SK-N-SH (cell line): ENCODE measurements around the gene DCLK3.

ENCODE experiments used
- EP300 ChIP-seq, 2 experiments: IDR thresholded peaks; 2 replicates each; pipeline versions ENCODE4 v1.4.0 to v1.6.1; 2012; ENCODE audit warnings: borderline replicate concordance in 1 of 2, low read depth in 1 of 2, low read length in 1 of 2
- FOXJ3 ChIP-seq: sonication (generic); formaldehyde crosslinking; IDR thresholded peaks from 2 replicates; pipeline ENCODE4 v1.5.1; 2020; ENCODE audit warnings: mild to moderate bottlenecking, missing genetic modification reagents
- MXI1 ChIP-seq: IDR thresholded peaks from 2 replicates; pipeline ENCODE4 v1.6.1; 2012; ENCODE audit warnings: mild to moderate bottlenecking, low read depth, low read length, improper control_type of control experiment
- POLR2AphosphoS5 ChIP-seq: IDR thresholded peaks from 2 replicates; pipeline ENCODE4 v1.6.1; 2012; ENCODE audit warnings: low read depth, low read length
- RAD21 ChIP-seq: IDR thresholded peaks from 2 replicates; pipeline ENCODE4 v1.6.1; 2012; ENCODE audit warnings: mild to moderate bottlenecking, low read length
- RXRA ChIP-seq: IDR thresholded peaks from 2 replicates; pipeline ENCODE4 v1.4.0; 2012; ENCODE audit warnings: low read depth, mild to moderate bottlenecking, borderline replicate concordance
- SIN3A ChIP-seq: IDR thresholded peaks from 2 replicates; pipeline ENCODE4 v1.6.1; 2012; ENCODE audit warnings: low read depth, mild to moderate bottlenecking, low read length, moderate library complexity, borderline replicate concordance
- TAF1 ChIP-seq: IDR thresholded peaks from 2 replicates; pipeline ENCODE4 v1.6.1; 2012; ENCODE audit warnings: low read depth, mild to moderate bottlenecking, low read length, moderate library complexity, borderline replicate concordance
- YY1 ChIP-seq: IDR thresholded peaks from 2 replicates; pipeline ENCODE4 v1.4.0; 2012; ENCODE audit warnings: low read depth, mild to moderate bottlenecking
- TF ChIP-seq, protein P1 (sequence below): fragments of 200-600 bp; sonication (generic); IDR thresholded peaks from 2 replicates; pipeline ENCODE4 v1.6.1; 2017; ENCODE audit warnings: antibody characterized with exemption, mild to moderate bottlenecking, moderate library complexity
- TF ChIP-seq, protein P2 (sequence below): IDR thresholded peaks from 2 replicates; pipeline ENCODE4 v1.6.1; 2012; ENCODE audit warnings: mild to moderate bottlenecking, low read depth, low read length, moderate library complexity
- TF ChIP-seq, protein P3 (sequence below): IDR thresholded peaks from 2 replicates; pipeline ENCODE4 v1.4.0; 2012; ENCODE audit warnings: low read depth
- TF ChIP-seq, protein P4 (sequence below): fragments of 150-350 bp; IDR thresholded peaks from 2 replicates; pipeline ENCODE4 v1.6.1; 2017; ENCODE audit warnings: antibody characterized with exemption, low read length, low read depth, borderline replicate concordance

DNA sequence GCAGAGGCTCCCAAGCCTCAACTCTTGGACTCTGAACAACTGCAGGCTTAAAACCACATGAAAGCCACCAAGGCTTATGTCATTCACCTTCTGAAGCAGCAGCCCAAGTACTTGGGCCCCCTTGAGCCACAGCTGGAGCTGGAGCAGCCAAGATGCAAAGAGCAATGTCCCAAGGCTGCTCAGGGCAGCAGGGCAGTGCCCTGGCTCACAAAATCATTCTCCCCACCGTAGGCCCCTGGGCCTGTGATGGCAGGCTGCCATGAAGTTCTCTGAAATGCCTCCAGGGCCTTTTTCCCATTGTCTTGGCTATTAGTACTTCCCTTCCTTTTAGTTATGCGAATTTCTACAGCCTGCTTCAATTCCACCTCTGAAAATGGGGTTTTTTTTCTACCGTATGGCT is 83.4 kb downstream of the DCLK3 start:
- TF ChIP-seq RAD21 = no peak
- TF ChIP-seq, protein P1, sequence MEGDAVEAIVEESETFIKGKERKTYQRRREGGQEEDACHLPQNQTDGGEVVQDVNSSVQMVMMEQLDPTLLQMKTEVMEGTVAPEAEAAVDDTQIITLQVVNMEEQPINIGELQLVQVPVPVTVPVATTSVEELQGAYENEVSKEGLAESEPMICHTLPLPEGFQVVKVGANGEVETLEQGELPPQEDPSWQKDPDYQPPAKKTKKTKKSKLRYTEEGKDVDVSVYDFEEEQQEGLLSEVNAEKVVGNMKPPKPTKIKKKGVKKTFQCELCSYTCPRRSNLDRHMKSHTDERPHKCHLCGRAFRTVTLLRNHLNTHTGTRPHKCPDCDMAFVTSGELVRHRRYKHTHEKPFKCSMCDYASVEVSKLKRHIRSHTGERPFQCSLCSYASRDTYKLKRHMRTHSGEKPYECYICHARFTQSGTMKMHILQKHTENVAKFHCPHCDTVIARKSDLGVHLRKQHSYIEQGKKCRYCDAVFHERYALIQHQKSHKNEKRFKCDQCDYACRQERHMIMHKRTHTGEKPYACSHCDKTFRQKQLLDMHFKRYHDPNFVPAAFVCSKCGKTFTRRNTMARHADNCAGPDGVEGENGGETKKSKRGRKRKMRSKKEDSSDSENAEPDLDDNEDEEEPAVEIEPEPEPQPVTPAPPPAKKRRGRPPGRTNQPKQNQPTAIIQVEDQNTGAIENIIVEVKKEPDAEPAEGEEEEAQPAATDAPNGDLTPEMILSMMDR = no peak
- no peak for TF ChIP-seq SIN3A
- TF ChIP-seq EP300 (IDR thresholded peaks at IDR 0.05; ENCODE audit: borderline replicate concordance in 1 of 2, low read depth in 1 of 2, low read length in 1 of 2) = no peak
- TF ChIP-seq, protein P2, sequence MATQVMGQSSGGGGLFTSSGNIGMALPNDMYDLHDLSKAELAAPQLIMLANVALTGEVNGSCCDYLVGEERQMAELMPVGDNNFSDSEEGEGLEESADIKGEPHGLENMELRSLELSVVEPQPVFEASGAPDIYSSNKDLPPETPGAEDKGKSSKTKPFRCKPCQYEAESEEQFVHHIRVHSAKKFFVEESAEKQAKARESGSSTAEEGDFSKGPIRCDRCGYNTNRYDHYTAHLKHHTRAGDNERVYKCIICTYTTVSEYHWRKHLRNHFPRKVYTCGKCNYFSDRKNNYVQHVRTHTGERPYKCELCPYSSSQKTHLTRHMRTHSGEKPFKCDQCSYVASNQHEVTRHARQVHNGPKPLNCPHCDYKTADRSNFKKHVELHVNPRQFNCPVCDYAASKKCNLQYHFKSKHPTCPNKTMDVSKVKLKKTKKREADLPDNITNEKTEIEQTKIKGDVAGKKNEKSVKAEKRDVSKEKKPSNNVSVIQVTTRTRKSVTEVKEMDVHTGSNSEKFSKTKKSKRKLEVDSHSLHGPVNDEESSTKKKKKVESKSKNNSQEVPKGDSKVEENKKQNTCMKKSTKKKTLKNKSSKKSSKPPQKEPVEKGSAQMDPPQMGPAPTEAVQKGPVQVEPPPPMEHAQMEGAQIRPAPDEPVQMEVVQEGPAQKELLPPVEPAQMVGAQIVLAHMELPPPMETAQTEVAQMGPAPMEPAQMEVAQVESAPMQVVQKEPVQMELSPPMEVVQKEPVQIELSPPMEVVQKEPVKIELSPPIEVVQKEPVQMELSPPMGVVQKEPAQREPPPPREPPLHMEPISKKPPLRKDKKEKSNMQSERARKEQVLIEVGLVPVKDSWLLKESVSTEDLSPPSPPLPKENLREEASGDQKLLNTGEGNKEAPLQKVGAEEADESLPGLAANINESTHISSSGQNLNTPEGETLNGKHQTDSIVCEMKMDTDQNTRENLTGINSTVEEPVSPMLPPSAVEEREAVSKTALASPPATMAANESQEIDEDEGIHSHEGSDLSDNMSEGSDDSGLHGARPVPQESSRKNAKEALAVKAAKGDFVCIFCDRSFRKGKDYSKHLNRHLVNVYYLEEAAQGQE = no peak
- TF ChIP-seq YY1 = no peak
- TF ChIP-seq TAF1 = no peak
- no peak for TF ChIP-seq POLR2AphosphoS5
- TF ChIP-seq, protein P3, sequence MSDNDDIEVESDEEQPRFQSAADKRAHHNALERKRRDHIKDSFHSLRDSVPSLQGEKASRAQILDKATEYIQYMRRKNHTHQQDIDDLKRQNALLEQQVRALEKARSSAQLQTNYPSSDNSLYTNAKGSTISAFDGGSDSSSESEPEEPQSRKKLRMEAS = no peak
- TF ChIP-seq, protein P4, sequence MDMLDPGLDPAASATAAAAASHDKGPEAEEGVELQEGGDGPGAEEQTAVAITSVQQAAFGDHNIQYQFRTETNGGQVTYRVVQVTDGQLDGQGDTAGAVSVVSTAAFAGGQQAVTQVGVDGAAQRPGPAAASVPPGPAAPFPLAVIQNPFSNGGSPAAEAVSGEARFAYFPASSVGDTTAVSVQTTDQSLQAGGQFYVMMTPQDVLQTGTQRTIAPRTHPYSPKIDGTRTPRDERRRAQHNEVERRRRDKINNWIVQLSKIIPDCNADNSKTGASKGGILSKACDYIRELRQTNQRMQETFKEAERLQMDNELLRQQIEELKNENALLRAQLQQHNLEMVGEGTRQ = no peak
- no peak for TF ChIP-seq FOXJ3
- TF ChIP-seq MXI1 = no peak
- no peak for TF ChIP-seq RXRA
